Activated CD4-positive, alpha-beta T cell treated with anti-CD3 and anti-CD28 coated beads for 1 hour (primary cell): ENCODE results near the gene SCFD2.
A peak's percentile ranks its signal among the peaks of the same experiment; 100 is the strongest.

Source experiments
- DNase-seq: peaks from one replicate; pipeline ENCODE4 v3.0.0-alpha.2; 2020

SCFD2 gene

DNA sequence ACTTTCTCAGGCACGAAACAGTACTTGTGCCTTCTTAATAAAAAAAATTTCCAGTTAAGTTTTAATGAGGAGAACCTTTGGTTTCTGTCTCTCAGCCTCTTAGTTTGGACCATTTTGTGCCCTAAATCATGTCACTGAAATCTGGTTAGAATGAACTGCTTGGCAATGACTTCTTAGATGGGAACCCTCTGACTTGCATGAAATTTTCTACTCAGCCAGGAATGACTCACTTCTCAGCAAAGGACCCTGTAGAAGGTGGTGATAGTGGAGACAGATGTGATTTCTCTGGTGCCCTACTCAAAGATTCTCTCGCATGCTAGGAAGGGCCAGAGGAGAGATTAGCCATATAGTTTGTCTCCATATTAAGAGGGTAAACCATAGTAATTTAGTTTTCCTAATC is 453.3 kb downstream of the SCFD2 start:
- no peak for DNase-seq

GRCh38 chr4:52911684-52912294 is 454.1 kb downstream of the SCFD2 start:
- peak; percentile 22 for DNase-seq

GRCh38 chr4:52910115-52910514 is 455.7 kb downstream of the SCFD2 start:
- no peak for DNase-seq

DNA sequence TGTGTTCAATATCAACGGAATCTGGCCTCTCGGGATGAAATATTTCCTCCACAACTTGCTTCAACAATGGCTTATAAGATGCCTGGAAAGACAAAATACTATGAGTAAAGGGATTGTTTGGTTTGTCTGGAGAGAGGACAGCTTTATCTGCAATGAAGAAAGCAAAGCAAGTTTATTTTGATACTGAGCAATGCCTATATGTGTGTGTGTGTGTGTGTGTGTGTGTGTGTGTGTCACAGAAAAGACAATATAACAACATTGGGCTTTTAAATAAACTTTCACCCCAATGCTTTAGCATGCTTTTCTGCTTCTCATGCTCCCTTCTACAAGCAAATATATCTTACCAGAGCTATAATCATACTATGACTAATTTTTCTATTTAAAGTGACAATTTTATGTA is 458.4 kb downstream of the SCFD2 start:
- no peak for DNase-seq

- no peak for DNase-seq
Measured at GRCh38 chr4:52904421-52904820, 461.4 kb downstream of the SCFD2 start.

- DNase-seq = no peak
Measured at GRCh38 chr4:52903273-52903672, 462.6 kb downstream of the SCFD2 start.

GRCh38 chr4:52894443-52894842 is 471.4 kb downstream of the SCFD2 start:
- no peak for DNase-seq

- no peak for DNase-seq
Measured at GRCh38 chr4:52892880-52893279, 473.0 kb downstream of the SCFD2 start.

GRCh38 chr4:52891743-52892142 is 474.1 kb downstream of the SCFD2 start:
- DNase-seq = no peak

DNA sequence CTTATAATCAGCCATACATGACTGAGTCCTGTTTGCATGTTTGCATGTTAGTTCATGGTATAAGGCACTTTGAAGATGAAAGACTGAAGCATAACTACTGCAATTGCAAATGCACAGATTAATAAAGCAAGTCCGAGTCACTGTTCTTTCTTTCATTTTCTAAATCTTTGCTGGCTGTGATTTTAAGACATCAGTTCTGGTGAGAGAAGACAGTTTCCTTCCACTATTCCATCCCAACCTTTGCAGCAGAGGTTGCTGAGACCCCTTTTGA is 475.4 kb downstream of the SCFD2 start:
- DNase-seq = no peak

- DNase-seq = no peak
Measured at GRCh38 chr4:52889778-52890520, 475.9 kb downstream of the SCFD2 start.

GRCh38 chr4:52889354-52889753 is 476.5 kb downstream of the SCFD2 start:
- no peak for DNase-seq

GRCh38 chr4:52884994-52885393 is 480.9 kb downstream of the SCFD2 start:
- DNase-seq = no peak

DNA sequence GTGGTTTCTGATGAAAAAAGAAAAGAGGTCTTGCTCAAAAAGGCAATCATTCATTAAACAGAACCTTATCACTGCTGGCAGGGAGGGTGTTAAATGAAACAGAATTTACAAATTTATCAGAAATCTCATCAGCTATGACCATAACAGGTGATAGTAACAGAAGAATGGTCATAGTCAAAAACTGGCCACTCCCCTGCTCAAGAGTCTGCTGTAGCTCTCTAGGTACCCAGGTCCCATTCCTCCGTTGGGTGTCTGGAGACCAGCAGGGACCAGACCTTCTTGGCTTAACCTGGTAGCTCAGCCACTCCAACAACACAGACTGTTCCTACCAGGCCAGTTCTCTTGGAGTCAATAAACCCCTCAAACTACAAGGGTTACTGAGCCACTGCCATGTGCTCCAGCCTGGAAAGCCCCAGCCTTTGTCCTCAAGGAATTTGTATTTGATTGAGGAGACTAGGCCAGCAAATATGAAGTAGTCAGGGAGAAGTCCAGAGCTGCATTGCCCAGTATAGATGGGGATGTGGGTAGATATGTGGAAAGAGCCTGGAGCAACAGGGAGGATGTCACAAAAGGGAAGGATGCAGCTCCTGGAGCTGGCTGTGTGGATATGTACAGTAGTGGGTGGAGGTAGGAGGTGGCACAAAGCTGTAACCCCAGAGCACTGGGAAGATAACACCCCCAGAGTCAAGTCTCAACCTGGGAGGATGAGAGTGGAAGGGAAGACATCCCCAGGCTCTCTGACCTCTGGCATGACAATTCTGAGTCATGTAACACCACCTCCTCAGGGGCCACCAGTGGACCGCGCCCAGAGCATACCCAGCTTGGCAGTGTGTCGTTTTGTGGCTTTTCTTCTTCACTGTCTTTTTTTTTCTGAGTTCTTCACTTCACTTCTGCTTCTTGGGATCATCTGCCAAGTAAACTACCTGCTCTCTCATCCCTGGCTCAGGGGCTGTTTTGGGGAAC is 481.9 kb downstream of the SCFD2 start:
- DNase-seq = no peak

DNA sequence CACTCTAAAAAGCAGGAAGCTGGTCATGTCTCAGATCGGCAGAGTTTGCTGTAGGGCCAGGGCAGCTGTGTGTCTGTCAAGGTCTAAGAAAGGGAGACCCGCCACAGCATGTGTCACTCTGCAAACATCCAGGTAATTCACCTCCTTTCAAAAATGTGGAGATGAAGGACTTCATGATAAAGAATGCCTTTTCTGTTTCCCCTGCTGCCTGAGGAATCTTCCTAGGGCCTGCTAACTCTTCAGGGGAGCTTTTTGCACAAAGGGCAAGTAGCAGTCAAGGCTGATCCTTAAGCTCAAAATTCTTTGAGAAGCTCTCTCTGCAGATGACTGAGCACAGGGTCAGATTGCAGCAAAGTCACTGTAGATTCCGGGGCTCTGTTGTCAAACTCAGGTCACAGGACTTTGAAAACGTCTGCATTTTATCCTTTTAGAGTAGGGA is 482.7 kb downstream of the SCFD2 start:
- no peak for DNase-seq

DNA sequence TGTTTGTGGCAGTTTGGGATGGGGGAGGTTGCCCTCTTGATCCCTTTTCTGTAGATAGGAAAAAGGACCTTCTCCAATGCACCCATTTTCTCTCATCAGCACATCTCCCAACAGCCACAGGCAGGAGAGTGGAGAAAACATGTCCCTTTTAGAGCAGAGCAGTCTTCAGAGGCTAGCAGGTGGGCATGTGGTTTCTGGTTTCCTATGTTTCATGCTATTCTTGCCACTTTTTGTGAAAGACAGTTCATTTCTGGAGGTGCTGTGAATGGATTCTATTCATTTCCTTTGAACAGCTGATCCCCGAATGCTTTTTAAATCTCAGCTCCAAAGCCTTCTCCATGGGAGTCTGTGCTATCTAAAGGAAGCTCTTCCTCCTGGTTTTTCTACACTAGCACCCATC is 484.9 kb downstream of the SCFD2 start:
- no peak for DNase-seq

DNA sequence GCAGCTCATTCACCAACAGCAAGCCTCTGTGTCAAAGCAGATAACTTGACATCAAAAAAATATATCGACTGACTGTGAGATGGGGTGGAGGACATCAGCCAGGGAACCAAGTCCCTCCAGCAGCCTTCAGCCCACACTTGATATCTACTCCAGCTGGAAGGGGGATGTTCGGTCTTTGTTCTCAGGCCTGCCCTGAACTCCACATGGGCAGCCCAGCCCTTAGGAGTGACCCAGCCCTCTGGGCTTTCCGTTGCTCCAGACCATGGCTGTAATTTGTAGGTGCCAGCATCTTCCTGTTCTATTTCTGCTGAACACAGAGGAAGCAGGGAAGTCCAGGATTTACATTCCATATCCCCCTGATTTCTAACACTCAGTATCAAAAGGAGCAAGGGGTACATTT is 486.4 kb downstream of the SCFD2 start:
- no peak for DNase-seq

DNA sequence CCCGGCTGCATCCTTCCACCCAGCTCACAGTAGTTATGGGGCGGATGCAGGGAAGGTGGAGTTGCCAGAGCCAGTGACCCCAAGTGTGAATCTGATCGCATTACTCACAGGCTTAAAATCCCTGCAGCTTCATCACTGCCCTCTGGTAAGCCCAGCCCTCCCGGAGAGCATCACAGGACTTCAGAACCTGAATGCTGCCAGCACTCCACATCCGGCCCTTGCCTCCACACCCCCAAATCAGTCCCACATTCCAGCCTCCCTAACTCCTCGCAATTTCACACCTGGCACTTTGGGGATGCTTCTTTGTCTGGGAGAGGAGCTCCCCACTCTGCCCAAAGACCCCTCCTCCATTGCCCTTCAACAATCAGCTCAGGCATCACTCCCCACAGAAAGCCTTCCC is 488.2 kb downstream of the SCFD2 start:
- DNase-seq = no peak

DNA sequence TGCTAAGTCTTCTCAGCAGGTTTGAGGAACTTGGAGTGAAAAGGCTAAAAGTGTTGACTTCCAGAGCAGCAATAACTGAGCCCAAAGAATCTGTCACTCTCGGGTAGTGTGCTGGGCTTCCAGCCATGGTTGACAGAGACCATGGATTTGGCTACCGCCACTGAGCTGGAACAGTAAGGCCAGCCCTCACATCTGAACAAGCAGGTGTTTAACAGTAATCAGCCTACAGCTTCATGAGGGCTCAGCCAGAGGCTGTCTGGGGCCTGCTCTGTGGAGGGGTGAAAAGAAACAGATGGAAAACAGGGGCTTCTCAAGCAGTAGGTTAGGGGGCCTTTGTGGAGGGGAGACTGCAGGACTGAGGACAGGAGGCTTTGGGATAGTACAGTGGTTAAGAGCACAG is 488.8 kb downstream of the SCFD2 start:
- DNase-seq = no peak

DNA sequence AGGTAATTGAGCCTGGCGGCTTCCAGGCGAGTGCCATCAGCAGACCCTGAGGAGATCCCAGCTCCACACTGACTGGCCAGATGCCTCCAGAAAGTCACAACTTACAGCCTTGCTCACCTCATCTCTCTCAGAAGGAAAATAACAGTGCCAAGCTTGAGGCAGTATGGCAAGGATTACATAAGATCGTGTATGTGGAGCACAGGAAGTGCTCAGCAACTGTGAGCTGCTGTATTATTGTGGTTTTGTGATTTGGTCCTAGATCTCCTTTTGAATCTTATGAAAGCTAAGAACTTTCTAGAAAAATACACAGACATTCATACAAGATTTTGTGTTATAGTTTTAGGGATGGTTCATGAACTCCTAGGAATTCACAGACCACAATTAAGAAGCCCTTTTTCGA is 489.8 kb downstream of the SCFD2 start:
- no peak for DNase-seq

GRCh38 chr4:52874948-52875347 is 490.9 kb downstream of the SCFD2 start:
- DNase-seq = no peak

GRCh38 chr4:52873861-52874343 is 492.0 kb downstream of the SCFD2 start:
- no peak for DNase-seq

- no peak for DNase-seq
Measured at GRCh38 chr4:52873191-52873590, 492.7 kb downstream of the SCFD2 start.

DNA sequence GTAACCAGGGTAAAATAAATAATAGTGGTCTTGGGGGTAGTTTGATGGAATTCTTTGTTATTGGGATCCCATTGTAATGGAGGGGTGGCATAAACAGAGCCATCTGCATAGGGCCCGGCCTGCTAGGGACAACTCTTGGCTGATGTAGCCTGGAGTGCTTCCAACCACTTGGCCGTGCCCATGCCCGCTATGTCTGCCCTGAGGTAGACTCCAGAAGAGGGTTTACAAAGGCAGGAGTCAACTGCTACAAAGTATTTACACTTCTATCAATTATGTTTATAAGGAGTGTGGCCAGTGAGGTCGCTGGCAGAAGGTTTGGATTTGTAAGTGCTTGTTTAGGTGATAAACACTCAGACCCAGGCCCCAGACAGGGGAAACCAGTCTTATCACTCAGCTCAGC is 495.6 kb downstream of the SCFD2 start:
- no peak for DNase-seq
